Middle frontal gyrus (tissue), 1 donor: ENCODE results near the gene CNIH3.
"Not testable (repeated sequence)": the region's sequence is repeated elsewhere in the genome, so short reads cannot be mapped to it uniquely, and the experiment has no call there.

ENCODE experiments used
- DNase-seq: peaks from one replicate; pipeline ENCODE4 v3.0.0-alpha.2; 2015; ENCODE audit warnings: low spot score; ENCODE audit errors: extremely low spot score

The CNIH3 gene

GRCh38 chr1:224686140-224686539 is 70.0 kb downstream of the CNIH3 start:
- DNase-seq: not testable (repeated sequence)

GRCh38 chr1:224687465-224687864 is 71.3 kb downstream of the CNIH3 start:
- no peak for DNase-seq

- DNase-seq: no peak
Measured at GRCh38 chr1:224689374-224689773, 73.3 kb downstream of the CNIH3 start.

- no peak for DNase-seq
Measured at GRCh38 chr1:224690576-224690975, 74.5 kb downstream of the CNIH3 start.

- no peak for DNase-seq
Measured at GRCh38 chr1:224691148-224691925, 75.2 kb downstream of the CNIH3 start.

GRCh38 chr1:224694969-224695368 is 78.9 kb downstream of the CNIH3 start:
- DNase-seq: no peak

GRCh38 chr1:224696021-224696420 is 79.9 kb downstream of the CNIH3 start:
- no peak for DNase-seq

- DNase-seq: no peak
Measured at GRCh38 chr1:224696891-224697765, 81.0 kb downstream of the CNIH3 start.

- DNase-seq: peak; percentile 8
Measured at GRCh38 chr1:224698015-224698451, 81.9 kb downstream of the CNIH3 start.

- DNase-seq: no peak
Measured at GRCh38 chr1:224700918-224701531, 84.9 kb downstream of the CNIH3 start.

- no peak for DNase-seq
Measured at GRCh38 chr1:224703702-224704101, 87.6 kb downstream of the CNIH3 start.

- DNase-seq: no peak
Measured at GRCh38 chr1:224704107-224704735, 88.1 kb downstream of the CNIH3 start.

- DNase-seq: no peak
Measured at GRCh38 chr1:224705578-224705977, 89.5 kb downstream of the CNIH3 start.

- DNase-seq: no peak
Measured at GRCh38 chr1:224707843-224708725, 92.0 kb downstream of the CNIH3 start.

- no peak for DNase-seq
Measured at GRCh38 chr1:224710196-224710595, 94.1 kb downstream of the CNIH3 start.

- DNase-seq: not testable (repeated sequence)
Measured at GRCh38 chr1:224711231-224711756, 95.2 kb downstream of the CNIH3 start.

GRCh38 chr1:224711876-224712275 is 95.8 kb downstream of the CNIH3 start:
- DNase-seq: no peak

- DNase-seq: no peak
Measured at GRCh38 chr1:224713228-224713627, 97.1 kb downstream of the CNIH3 start.

- no peak for DNase-seq
Measured at GRCh38 chr1:224714553-224714952, 98.4 kb downstream of the CNIH3 start.

- DNase-seq: no peak
Measured at GRCh38 chr1:224718470-224719053, 102.4 kb downstream of the CNIH3 start.
